A673 (cell line): Measurements from ENCODE around the gene SLC1A7.

ENCODE experiments used
- CTCF ChIP-seq: fragments of 300-800, 200-600 bp; sonication (generic); conservative IDR thresholded peaks from 2 replicates; pipeline ENCODE4 v1.5.1; 2017; ENCODE audit warnings: low read depth, mild to moderate bottlenecking, antibody characterized with exemption, low read length, moderate library complexity, mixed read lengths
- EZH2 ChIP-seq: fragments of 200-600 bp; sonication (generic); IDR thresholded peaks from 2 replicates; pipeline ENCODE4 v1.6.1; 2017; ENCODE audit warnings: borderline replicate concordance, low read depth, mild to moderate bottlenecking, mixed read lengths, antibody characterized with exemption, low read length; ENCODE audit not compliant: poor library complexity, severe bottlenecking

GRCh38 chr1:53086491-53087070, 55.9 kb downstream of the SLC1A7 start:
- no peak for TF ChIP-seq CTCF
- no peak for TF ChIP-seq EZH2
